SK-N-SH treated with all-trans-retinoic acid at 6 μM for 48 hours (cell line): ENCODE results near the gene PLOD2.

Source experiments
- ARNTL ChIP-seq: fragments of 450-650 bp; formaldehyde crosslinking; IDR thresholded peaks from 2 replicates; pipeline ENCODE4 v1.5.0; 2020; ENCODE audit warnings: low read depth, mild to moderate bottlenecking, moderate library complexity, borderline replicate concordance
- CREB5 ChIP-seq: fragments of 250-450 bp; sonication (Bioruptor Pico); IDR thresholded peaks from 2 replicates; pipeline ENCODE4 v1.5.1; 2020; ENCODE audit warnings: low read depth, mild to moderate bottlenecking, moderate library complexity
- PATZ1 ChIP-seq: fragments of 250-450 bp; sonication (Bioruptor Pico); IDR thresholded peaks from 2 replicates; pipeline ENCODE4 v1.8.0; 2020; ENCODE audit warnings: mild to moderate bottlenecking, moderate library complexity, borderline replicate concordance
- POU6F1 ChIP-seq: fragments of 250-450 bp; sonication (Bioruptor Pico); IDR thresholded peaks from 2 replicates; pipeline ENCODE4 v1.8.0; 2021; ENCODE audit warnings: low read depth, mild to moderate bottlenecking, moderate library complexity, borderline replicate concordance
- RARB ChIP-seq: fragments of 250-450 bp; sonication (Bioruptor Pico); IDR thresholded peaks from 2 replicates; pipeline ENCODE4 v1.8.0; 2021; ENCODE audit warnings: mild to moderate bottlenecking, moderate library complexity
- ZFP3 ChIP-seq: fragments of 250-450 bp; sonication (Bioruptor Pico); IDR thresholded peaks from 2 replicates; pipeline ENCODE4 v1.5.0; 2020; ENCODE audit warnings: mild to moderate bottlenecking, moderate library complexity
- ZNF8 ChIP-seq: fragments of 450-650 bp; formaldehyde crosslinking; IDR thresholded peaks from 2 replicates; pipeline ENCODE4 v1.5.0; 2020; ENCODE audit warnings: mild to moderate bottlenecking, moderate library complexity

GRCh38 chr3:146160964-146161662, at the start of gene PLOD2:
- TF ChIP-seq ARNTL (CRISPR knock-in tag) (no peak), POU6F1 (CRISPR knock-in tag) (no peak), ZFP3 (CRISPR knock-in tag) (no peak), PATZ1 (CRISPR knock-in tag) (no peak), ZNF8 (CRISPR knock-in tag) (no peak), CREB5 (CRISPR knock-in tag) (no peak), RARB (CRISPR knock-in tag) (no peak)
